ENCODE results near the gene TTI1. TPM values are rescaled to one million over a fixed set of nuclear protein-coding genes. Genes with fewer than 3 reads are reported as not detected.
A peak's percentile ranks its signal among the peaks of the same experiment; 100 is the strongest.

The TTI1 gene
- total RNA-seq, 6 experiments from 2014 or later = 11.8 to 17.9 (median 14.1) TPM

DNA sequence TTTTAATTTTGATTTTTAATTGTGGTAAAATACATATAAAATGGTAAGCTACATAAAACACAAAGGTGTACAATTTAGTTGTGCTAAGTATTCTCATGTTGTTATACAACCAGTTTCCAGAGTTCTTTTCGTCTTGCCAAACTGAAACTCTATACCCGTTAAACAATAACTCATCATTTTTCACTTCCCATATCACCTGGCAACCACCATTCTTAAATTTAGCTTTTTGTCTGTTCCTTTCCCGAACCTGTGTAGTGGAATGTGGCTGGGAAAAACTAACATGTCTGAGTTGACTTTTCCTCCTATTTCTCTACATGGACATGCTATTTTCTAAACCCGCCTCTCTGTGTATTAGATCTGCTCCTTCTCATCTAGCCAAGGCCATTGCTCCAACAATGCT is 27.9 kb upstream of the TTI1 start:
- Mint-ChIP-seq H3K27me3 (ENCODE audit: insufficient read depth) (no peaks in the 10 kb centered on the region), H3K36me3 (ENCODE audit: low read depth) (peaks cover 29% of the 10 kb centered on the region), H3K4me1 (ENCODE audit: low read depth) (peaks cover 34% of the 10 kb centered on the region), H3K4me3 (no peak overlapping the region), H3K9me3 (no peaks in the 10 kb centered on the region), H3K27ac (no peak overlapping the region)
- DNase-seq = no peak
- TF ChIP-seq, protein P1, sequence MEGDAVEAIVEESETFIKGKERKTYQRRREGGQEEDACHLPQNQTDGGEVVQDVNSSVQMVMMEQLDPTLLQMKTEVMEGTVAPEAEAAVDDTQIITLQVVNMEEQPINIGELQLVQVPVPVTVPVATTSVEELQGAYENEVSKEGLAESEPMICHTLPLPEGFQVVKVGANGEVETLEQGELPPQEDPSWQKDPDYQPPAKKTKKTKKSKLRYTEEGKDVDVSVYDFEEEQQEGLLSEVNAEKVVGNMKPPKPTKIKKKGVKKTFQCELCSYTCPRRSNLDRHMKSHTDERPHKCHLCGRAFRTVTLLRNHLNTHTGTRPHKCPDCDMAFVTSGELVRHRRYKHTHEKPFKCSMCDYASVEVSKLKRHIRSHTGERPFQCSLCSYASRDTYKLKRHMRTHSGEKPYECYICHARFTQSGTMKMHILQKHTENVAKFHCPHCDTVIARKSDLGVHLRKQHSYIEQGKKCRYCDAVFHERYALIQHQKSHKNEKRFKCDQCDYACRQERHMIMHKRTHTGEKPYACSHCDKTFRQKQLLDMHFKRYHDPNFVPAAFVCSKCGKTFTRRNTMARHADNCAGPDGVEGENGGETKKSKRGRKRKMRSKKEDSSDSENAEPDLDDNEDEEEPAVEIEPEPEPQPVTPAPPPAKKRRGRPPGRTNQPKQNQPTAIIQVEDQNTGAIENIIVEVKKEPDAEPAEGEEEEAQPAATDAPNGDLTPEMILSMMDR (IDR thresholded peaks at IDR 0.05) = no peak

DNA sequence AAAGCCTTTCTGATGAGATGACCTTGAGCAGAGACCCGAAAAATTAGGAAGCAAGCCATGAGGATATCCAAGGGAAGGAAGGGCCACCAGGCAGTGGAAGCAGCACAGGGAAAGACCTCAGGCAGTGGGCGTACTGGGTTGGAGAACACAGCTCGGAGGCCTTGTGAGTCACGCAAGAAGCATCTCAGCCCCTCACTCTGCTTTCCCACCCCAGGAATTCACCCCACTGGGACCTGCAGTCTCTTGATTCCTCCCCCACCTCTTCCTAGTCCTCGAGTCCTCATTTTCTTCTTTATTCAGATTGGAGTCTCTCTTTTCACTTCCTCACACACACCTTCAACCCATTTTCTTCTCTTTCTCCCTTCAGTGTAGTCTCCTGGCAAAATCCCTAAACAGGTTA is 27.3 kb upstream of the TTI1 start:
- TF ChIP-seq, protein P1 (IDR thresholded peaks at IDR 0.05) = no peak
- Mint-ChIP-seq H3K27me3 (ENCODE audit: insufficient read depth) (no peaks in the 10 kb centered on the region), H3K4me3 (no peak overlapping the region), H3K9me3 (no peaks in the 10 kb centered on the region), H3K4me1 (ENCODE audit: low read depth) (peaks cover 36% of the 10 kb centered on the region), H3K36me3 (ENCODE audit: low read depth) (peaks cover 25% of the 10 kb centered on the region), H3K27ac (no peak overlapping the region)
- DNase-seq = no peak

GRCh38 chr20:38059832-38060231 is 26.6 kb upstream of the TTI1 start:
- Mint-ChIP-seq H3K9me3 (no peaks in the 10 kb centered on the region), H3K27me3 (ENCODE audit: insufficient read depth) (no peaks in the 10 kb centered on the region), H3K4me3 (no peak overlapping the region), H3K27ac (no peak overlapping the region), H3K4me1 (ENCODE audit: low read depth) (peaks cover 42% of the 10 kb centered on the region), H3K36me3 (ENCODE audit: low read depth) (peaks cover 25% of the 10 kb centered on the region)
- DNase-seq = no peak
- TF ChIP-seq, protein P1 (IDR thresholded peaks at IDR 0.05) = no peak

DNA sequence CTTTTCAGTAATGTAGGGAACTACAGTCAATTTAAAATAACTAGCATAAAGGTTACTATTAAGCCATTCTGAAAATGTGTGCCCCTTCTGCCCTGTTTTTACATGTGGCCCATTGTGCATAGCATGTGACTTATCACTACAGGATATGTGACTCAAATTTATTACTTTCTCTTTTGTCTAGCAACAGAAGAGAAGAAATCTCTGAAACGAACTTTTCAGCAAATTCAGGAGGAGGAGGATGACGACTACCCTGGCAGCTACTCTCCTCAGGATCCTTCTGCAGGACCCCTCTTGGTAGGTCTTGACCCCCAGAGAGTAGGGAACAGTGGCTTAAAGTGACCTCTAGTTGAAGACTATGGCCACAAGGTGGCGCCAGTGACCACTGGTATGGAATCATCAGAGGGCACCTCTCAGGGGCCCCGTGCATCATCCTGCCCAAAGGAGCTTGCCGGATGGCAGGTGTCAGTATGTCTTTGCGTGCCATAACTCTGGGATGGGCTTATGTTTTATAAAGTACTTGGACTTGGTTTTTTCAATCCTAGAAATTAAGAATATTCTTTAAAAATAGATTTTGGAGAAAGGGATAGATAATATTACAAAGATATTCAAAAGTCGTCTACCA is 24.2 kb upstream of the TTI1 start:
- peak; percentile 50 for DNase-seq
- Mint-ChIP-seq H3K27ac (peak overlapping the region; percentile 62), H3K27me3 (ENCODE audit: insufficient read depth) (no peaks in the 10 kb centered on the region), H3K4me3 (no peak overlapping the region), H3K4me1 (ENCODE audit: low read depth) (peaks cover 34% of the 10 kb centered on the region), H3K9me3 (no peaks in the 10 kb centered on the region), H3K36me3 (ENCODE audit: low read depth) (peaks cover 16% of the 10 kb centered on the region)
- TF ChIP-seq, protein P1 (IDR thresholded peaks at IDR 0.05) = peak; percentile 99

GRCh38 chr20:38055848-38056247 is 22.6 kb upstream of the TTI1 start:
- DNase-seq = no peak
- Mint-ChIP-seq H3K27ac (no peak overlapping the region), H3K9me3 (no peaks in the 10 kb centered on the region)

More at GRCh38 chr20:38055848-38056247, 22.6 kb upstream of the TTI1 start:
- Mint-ChIP-seq H3K36me3 (ENCODE audit: low read depth) (peaks cover 16% of the 10 kb centered on the region), H3K4me3 (no peak overlapping the region), H3K27me3 (ENCODE audit: insufficient read depth) (no peaks in the 10 kb centered on the region), H3K4me1 (ENCODE audit: low read depth) (peaks cover 39% of the 10 kb centered on the region)
- TF ChIP-seq, protein P1 (IDR thresholded peaks at IDR 0.05) = no peak
